ENCODE data around the gene RAPGEF6. TPM values are rescaled to one million over a fixed set of nuclear protein-coding genes. Genes with fewer than 3 reads are reported as not detected.
A peak's percentile ranks its signal among the peaks of the same experiment; 100 is the strongest.
"Not testable (repeated sequence)": the region's sequence is repeated elsewhere in the genome, so short reads cannot be mapped to it uniquely, and the experiment has no call there.

Gene RAPGEF6
- total RNA-seq, 1 donor from 2014 or later = 22.9 TPM

- H3K9me3 ChIP-seq = no peaks in the 10 kb centered on the region
- peak overlapping the region in 1 of 2 donors; percentile 19 for H3K4me3 ChIP-seq
- no peaks in the 10 kb centered on the region for H3K27me3 ChIP-seq
- H3K4me1 ChIP-seq = peaks cover 3 to 13% of the 10 kb centered on the region in 2 donors
- H3K36me3 ChIP-seq = no peaks in the 10 kb centered on the region
- intact Hi-C loops (cut with DNase I) = no loop called here
- DNase-seq (ENCODE audit: low spot score in 2 of 2) = no peak
- H3K27ac ChIP-seq = peak overlapping the region in 1 of 2 donors; percentile 40
- TF ChIP-seq CTCF (IDR thresholded peaks at IDR 0.05) = no peak
Observed at GRCh38 chr5:131627207-131627865, 7.7 kb downstream of the RAPGEF6 start.

GRCh38 chr5:131622633-131623032 is 12.4 kb downstream of the RAPGEF6 start:
- H3K9me3 ChIP-seq = no peaks in the 10 kb centered on the region
- intact Hi-C loops (cut with DNase I) = no loop called here
- no peak for DNase-seq (ENCODE audit: low spot score in 2 of 2)
- H3K4me3 ChIP-seq = no peak overlapping the region
- no peaks in the 10 kb centered on the region for H3K27me3 ChIP-seq
- no peaks in the 10 kb centered on the region for H3K36me3 ChIP-seq
- TF ChIP-seq CTCF (IDR thresholded peaks at IDR 0.05) = no peak
- H3K27ac ChIP-seq = no peak overlapping the region
- peaks cover 3 to 15% of the 10 kb centered on the region in 2 donors for H3K4me1 ChIP-seq

GRCh38 chr5:131621164-131621563 is 13.9 kb downstream of the RAPGEF6 start:
- H3K27ac ChIP-seq; H3K4me1 ChIP-seq; H3K36me3 ChIP-seq; H3K27me3 ChIP-seq; H3K4me3 ChIP-seq; H3K9me3 ChIP-seq; intact Hi-C loops (cut with DNase I); DNase-seq (ENCODE audit: low spot score in 2 of 2): not testable (repeated sequence)

- H3K27ac ChIP-seq = no peak overlapping the region
- no peaks in the 10 kb centered on the region for H3K27me3 ChIP-seq
- no peak overlapping the region for H3K4me3 ChIP-seq
- no peak for TF ChIP-seq CTCF (IDR thresholded peaks at IDR 0.05)
- intact Hi-C loops (cut with DNase I) = no loop called here
- peaks cover 0 to 8% of the 10 kb centered on the region in 2 donors for H3K4me1 ChIP-seq
- no peak for DNase-seq (ENCODE audit: low spot score in 2 of 2)
- no peaks in the 10 kb centered on the region for H3K9me3 ChIP-seq
- H3K36me3 ChIP-seq = no peaks in the 10 kb centered on the region
Observed at GRCh38 chr5:131619102-131619501, 15.9 kb downstream of the RAPGEF6 start.

GRCh38 chr5:131617140-131617822 is 17.7 kb downstream of the RAPGEF6 start:
- Histone ChIP-seq H3K36me3 (no peaks in the 10 kb centered on the region), H3K4me1 (peaks cover 0 to 6% of the 10 kb centered on the region in 2 donors), H3K9me3 (no peaks in the 10 kb centered on the region), H3K27ac (no peak overlapping the region), H3K4me3 (no peak overlapping the region), H3K27me3 (no peaks in the 10 kb centered on the region)
- intact Hi-C loops (cut with DNase I) = no loop called here
- TF ChIP-seq CTCF (IDR thresholded peaks at IDR 0.05) = no peak
- no peak for DNase-seq (ENCODE audit: low spot score in 2 of 2)

GRCh38 chr5:131615957-131616356 is 19.1 kb downstream of the RAPGEF6 start:
- no peak for TF ChIP-seq CTCF (IDR thresholded peaks at IDR 0.05)
- H3K4me1 ChIP-seq = peaks cover 0 to 6% of the 10 kb centered on the region in 2 donors
- no peak overlapping the region for H3K27ac ChIP-seq
- no peak for DNase-seq (ENCODE audit: low spot score in 2 of 2)
- H3K9me3 ChIP-seq = no peaks in the 10 kb centered on the region
- no peaks in the 10 kb centered on the region for H3K27me3 ChIP-seq
- no peak overlapping the region for H3K4me3 ChIP-seq
- no peaks in the 10 kb centered on the region for H3K36me3 ChIP-seq
- intact Hi-C loops (cut with DNase I) = no loop called here
